Stimulated activated effector memory CD8-positive, alpha-beta T cell treated with anti-CD3 and anti-CD28 coated beads, Interleukin-12 subunit alpha, Interleukin-12 subunit beta, amount 100 ng/mL, for 72 hours (primary cell): ENCODE results near the gene PRDM4.

ENCODE experiments used
- ATAC-seq: fragments of 150-1000 bp; cut with Tn5 transposase; 2 replicates; pipeline ENCODE4 v1.10.0; 2021
- DNase-seq, 2 donors: peaks; one replicate each; pipeline ENCODE4 v3.0.0; 2021 to 2022; ENCODE audit warnings: low spot score in 2 of 2
- H3K27ac Mint-ChIP-seq: one replicate; pipeline ENCODE4 v1.8.0; 2022; ENCODE audit warnings: mild to moderate bottlenecking, mixed read lengths
- H3K36me3 Mint-ChIP-seq: one replicate; pipeline ENCODE4 v1.8.0; 2022; ENCODE audit warnings: mild to moderate bottlenecking, mixed read lengths
- H3K4me1 Mint-ChIP-seq: one replicate; pipeline ENCODE4 v1.8.0; 2022; ENCODE audit warnings: mixed read lengths
- H3K4me3 Mint-ChIP-seq: one replicate; pipeline ENCODE4 v1.8.0; 2022; ENCODE audit warnings: mild to moderate bottlenecking, mixed read lengths
- H3K9me3 Mint-ChIP-seq: one replicate; pipeline ENCODE4 v1.8.0; 2022; ENCODE audit warnings: mixed read lengths

Gene PRDM4, protein sequence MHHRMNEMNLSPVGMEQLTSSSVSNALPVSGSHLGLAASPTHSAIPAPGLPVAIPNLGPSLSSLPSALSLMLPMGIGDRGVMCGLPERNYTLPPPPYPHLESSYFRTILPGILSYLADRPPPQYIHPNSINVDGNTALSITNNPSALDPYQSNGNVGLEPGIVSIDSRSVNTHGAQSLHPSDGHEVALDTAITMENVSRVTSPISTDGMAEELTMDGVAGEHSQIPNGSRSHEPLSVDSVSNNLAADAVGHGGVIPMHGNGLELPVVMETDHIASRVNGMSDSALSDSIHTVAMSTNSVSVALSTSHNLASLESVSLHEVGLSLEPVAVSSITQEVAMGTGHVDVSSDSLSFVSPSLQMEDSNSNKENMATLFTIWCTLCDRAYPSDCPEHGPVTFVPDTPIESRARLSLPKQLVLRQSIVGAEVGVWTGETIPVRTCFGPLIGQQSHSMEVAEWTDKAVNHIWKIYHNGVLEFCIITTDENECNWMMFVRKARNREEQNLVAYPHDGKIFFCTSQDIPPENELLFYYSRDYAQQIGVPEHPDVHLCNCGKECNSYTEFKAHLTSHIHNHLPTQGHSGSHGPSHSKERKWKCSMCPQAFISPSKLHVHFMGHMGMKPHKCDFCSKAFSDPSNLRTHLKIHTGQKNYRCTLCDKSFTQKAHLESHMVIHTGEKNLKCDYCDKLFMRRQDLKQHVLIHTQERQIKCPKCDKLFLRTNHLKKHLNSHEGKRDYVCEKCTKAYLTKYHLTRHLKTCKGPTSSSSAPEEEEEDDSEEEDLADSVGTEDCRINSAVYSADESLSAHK

GRCh38 chr12:107760809-107761501 lies at the start of gene PRDM4:
TSS of gene PRDM4 (minus strand) at chr12:107761137. CDS start at chr12:107760515, 622 bp downstream.
- Mint-ChIP-seq H3K9me3 (peaks cover 3% of the 10 kb centered on the region), H3K27ac (peak within 1 kb of the TSS; percentile 87), H3K4me3 (peak within 1 kb of the TSS; percentile 84), H3K4me1 (peaks cover 14% of the 10 kb centered on the region), H3K36me3 (peaks cover 6% of the 10 kb centered on the region)
- ATAC-seq (peak; percentile 93), DNase-seq (peak; percentile 88 to 92)

GRCh38 chr12:107807471-107808150 lies 46.7 kb upstream of the PRDM4 start:
- Mint-ChIP-seq H3K36me3 (no peaks in the 10 kb centered on the region), H3K9me3 (no peaks in the 10 kb centered on the region), H3K27ac (no peak overlapping the region), H3K4me1 (no peaks in the 10 kb centered on the region), H3K4me3 (no peak overlapping the region)
- DNase-seq, result no peak
- peak; percentile 46 for ATAC-seq

- DNase-seq, result no peak
- no peaks in the 10 kb centered on the region for H3K36me3 Mint-ChIP-seq
- H3K4me1 Mint-ChIP-seq, result no peaks in the 10 kb centered on the region
- no peak overlapping the region for H3K4me3 Mint-ChIP-seq
- ATAC-seq, result peak; percentile 11
- H3K27ac Mint-ChIP-seq, result no peak overlapping the region
- H3K9me3 Mint-ChIP-seq, result no peaks in the 10 kb centered on the region
Observed at GRCh38 chr12:107805488-107806180, 44.7 kb upstream of the PRDM4 start.

DNA sequence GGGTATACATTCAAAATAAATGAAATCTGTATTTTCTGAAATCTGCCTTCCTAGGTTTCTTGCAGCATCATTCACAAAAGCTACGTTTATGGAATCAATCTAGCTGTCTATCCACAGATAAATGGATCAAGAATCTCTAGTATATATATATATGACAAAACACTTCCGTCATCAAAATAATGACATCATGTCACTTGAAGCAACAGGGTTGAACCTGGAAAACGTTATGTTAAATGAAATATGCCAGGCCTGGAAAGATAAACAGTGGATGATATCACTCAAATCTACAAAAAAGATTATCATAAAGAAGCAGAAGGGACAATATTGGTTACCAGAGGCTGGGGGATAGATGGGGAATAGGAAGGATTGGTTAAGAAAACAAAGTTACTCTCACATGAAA lies 42.2 kb upstream of the PRDM4 start:
- H3K4me3 Mint-ChIP-seq, result no peak overlapping the region
- no peak overlapping the region for H3K27ac Mint-ChIP-seq
- no peak for DNase-seq
- no peaks in the 10 kb centered on the region for H3K9me3 Mint-ChIP-seq
- H3K36me3 Mint-ChIP-seq, result no peaks in the 10 kb centered on the region
- H3K4me1 Mint-ChIP-seq, result no peaks in the 10 kb centered on the region
- ATAC-seq, result no peak

GRCh38 chr12:107801150-107801549 lies 40.2 kb upstream of the PRDM4 start:
- no peak for ATAC-seq
- Mint-ChIP-seq H3K4me1 (no peaks in the 10 kb centered on the region), H3K4me3 (no peak overlapping the region), H3K27ac (no peak overlapping the region), H3K9me3 (no peaks in the 10 kb centered on the region), H3K36me3 (no peaks in the 10 kb centered on the region)
- DNase-seq, result no peak

GRCh38 chr12:107798580-107798979 lies 37.6 kb upstream of the PRDM4 start:
- no peaks in the 10 kb centered on the region for H3K9me3 Mint-ChIP-seq
- ATAC-seq, result no peak
- H3K36me3 Mint-ChIP-seq, result no peaks in the 10 kb centered on the region

DNA sequence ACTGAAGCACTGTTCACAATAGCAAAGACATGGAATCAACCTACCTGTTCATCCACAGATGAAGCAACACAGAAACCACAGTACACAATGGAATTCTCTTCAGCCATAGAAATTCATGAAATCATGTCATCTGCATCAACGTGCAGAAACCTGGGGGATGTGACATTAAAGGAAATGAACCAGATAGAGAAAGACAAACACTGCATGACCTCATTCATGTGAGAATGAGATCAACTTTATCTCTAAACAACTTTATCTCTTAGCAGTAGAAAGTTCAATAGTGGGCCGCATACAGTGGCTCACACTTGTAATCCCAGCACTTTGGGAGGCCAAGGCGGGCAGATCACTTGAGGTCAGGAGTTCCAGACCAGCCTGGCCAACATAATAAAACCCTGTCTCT lies 33.5 kb upstream of the PRDM4 start:
- no peaks in the 10 kb centered on the region for H3K36me3 Mint-ChIP-seq
- H3K4me1 Mint-ChIP-seq, result no peaks in the 10 kb centered on the region
- H3K27ac Mint-ChIP-seq, result no peak overlapping the region
- ATAC-seq (no peak), DNase-seq (no peak)
- no peak overlapping the region for H3K4me3 Mint-ChIP-seq
- no peaks in the 10 kb centered on the region for H3K9me3 Mint-ChIP-seq

More at GRCh38 chr12:107798580-107798979, 37.6 kb upstream of the PRDM4 start:
- H3K27ac Mint-ChIP-seq, result no peak overlapping the region
- no peak for DNase-seq
- H3K4me1 Mint-ChIP-seq, result no peaks in the 10 kb centered on the region
- no peak overlapping the region for H3K4me3 Mint-ChIP-seq

DNA sequence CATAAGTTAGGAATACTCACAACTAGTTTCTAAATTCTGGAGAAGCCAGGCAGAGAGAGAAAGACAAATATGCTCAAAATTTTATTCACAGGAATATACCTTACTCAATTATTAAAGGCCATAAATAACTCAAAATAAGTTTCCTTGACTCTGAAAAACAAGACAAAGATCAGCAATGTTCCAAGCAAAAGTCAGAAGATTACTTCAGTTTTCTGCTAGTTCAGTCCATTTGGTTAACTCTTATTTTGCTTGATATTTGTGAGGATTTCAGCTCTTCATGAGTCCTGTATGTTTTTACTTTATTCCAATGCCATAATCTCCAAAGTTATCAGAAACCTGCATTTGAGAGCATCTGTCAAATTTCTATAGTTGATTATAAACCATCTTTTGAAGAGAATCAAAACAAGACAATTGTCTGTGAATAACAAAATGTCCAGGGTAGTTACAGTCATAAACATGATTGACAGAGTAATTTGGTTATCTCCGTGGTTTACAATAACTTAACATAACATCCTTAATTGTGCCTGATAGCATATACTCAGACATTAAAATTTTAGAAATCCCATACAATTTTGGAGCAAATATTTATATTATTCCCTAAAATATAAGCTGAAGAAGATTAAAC lies 30.6 kb upstream of the PRDM4 start:
- ATAC-seq, result no peak
- Mint-ChIP-seq H3K4me1 (no peaks in the 10 kb centered on the region), H3K9me3 (no peaks in the 10 kb centered on the region), H3K4me3 (no peak overlapping the region), H3K27ac (no peak overlapping the region), H3K36me3 (no peaks in the 10 kb centered on the region)
- DNase-seq, result no peak

- ATAC-seq (no peak), DNase-seq (no peak)
- no peaks in the 10 kb centered on the region for H3K4me1 Mint-ChIP-seq
- no peak overlapping the region for H3K4me3 Mint-ChIP-seq
- no peaks in the 10 kb centered on the region for H3K36me3 Mint-ChIP-seq
- no peak overlapping the region for H3K27ac Mint-ChIP-seq
- H3K9me3 Mint-ChIP-seq, result no peaks in the 10 kb centered on the region
Observed at GRCh38 chr12:107788690-107789458, 27.9 kb upstream of the PRDM4 start.

DNA sequence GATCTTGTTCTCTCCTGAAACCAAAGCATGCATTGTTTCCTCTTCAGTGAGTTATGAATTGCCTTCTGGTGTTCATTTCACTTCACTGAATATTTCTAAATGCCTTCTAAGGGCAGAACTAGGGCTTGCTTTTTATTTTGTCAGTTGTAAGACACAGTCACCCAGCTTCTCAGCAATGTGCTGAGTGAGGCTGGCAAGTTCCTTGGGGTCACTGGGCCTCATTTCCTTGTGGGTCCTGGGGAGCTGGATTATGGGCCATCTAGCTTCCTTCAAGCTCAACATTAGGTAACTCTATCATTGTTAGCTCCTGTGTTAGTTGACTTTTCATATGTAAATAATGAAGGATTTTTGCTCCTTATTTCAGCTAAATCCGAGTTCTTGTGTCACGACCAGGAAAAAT lies 27.3 kb upstream of the PRDM4 start:
- H3K36me3 Mint-ChIP-seq, result no peaks in the 10 kb centered on the region
- no peaks in the 10 kb centered on the region for H3K4me1 Mint-ChIP-seq
- ATAC-seq, result no peak
- H3K27ac Mint-ChIP-seq, result no peak overlapping the region
- no peak for DNase-seq
- no peaks in the 10 kb centered on the region for H3K9me3 Mint-ChIP-seq
- H3K4me3 Mint-ChIP-seq, result no peak overlapping the region

DNA sequence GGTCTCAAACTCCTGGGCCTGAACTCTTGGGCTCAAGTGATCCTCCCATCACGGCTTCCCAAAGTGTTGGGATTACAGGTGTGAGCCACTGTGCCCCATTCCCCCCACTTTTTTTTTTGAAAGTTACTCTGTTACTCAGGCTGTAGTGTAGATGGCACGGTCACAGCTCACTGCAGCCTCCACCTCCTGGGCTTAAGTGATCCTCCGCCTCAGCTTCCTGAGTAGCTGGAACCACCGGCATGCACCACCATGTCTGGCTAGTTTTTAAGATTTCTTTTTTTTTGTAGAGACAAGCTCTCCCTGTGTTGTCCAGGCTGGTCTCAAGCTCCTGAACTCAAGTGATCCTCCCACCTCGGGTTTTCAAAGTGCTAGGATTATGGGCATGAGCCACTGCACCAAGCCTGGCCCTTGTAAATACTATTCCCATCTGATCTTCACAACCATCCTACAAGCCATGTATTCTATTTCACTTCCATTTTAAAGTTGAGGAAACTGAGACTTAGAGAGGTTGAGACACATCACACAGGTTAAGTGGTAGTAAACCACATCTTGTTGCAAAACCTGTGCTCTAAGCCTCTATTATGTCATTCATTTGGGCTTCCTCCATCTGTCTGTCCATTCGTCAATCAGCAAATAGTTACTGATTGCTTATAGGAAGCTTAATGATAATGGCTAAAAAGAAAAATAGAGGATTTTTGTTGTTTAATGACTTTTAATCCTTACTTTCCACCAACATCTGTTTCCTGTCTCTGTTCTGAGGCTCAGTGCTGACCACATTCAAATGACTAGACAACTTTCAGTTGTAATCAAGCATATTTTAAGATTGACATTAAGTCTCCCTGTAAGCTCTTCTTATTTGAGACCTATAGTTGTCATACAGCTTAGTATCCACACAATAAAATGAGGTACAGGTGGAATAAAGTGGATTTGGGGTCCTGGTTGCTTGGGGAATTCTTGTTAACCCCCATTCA lies 22.8 kb upstream of the PRDM4 start:
- ATAC-seq, result no peak
- Mint-ChIP-seq H3K4me3 (no peak overlapping the region), H3K27ac (no peak overlapping the region), H3K4me1 (peaks cover 6% of the 10 kb centered on the region), H3K36me3 (no peaks in the 10 kb centered on the region), H3K9me3 (no peaks in the 10 kb centered on the region)
- no peak for DNase-seq

DNA sequence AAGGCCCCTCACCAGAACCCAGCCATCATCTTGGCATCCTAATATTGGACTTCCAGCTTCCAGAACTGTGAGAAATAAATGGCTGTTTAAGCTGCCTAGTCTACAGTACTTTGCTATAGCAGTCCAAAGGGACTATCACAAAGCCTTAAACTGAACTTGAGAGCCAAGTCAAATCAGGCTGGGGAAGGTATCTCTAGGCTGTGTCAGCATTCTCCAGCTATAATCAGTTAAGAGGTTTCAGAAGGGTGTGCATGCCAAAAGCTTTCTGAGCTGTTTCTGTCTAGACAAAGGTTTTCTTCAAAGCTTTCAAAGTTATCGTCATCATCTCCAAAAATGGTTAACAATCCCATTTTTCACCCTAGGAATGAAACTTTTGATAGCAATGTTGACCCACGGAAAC lies 21.1 kb upstream of the PRDM4 start:
- peaks cover 6% of the 10 kb centered on the region for H3K4me1 Mint-ChIP-seq
- DNase-seq (no peak), ATAC-seq (no peak)
- H3K9me3 Mint-ChIP-seq, result no peaks in the 10 kb centered on the region
- no peaks in the 10 kb centered on the region for H3K36me3 Mint-ChIP-seq
- H3K4me3 Mint-ChIP-seq, result no peak overlapping the region
- no peak overlapping the region for H3K27ac Mint-ChIP-seq

DNA sequence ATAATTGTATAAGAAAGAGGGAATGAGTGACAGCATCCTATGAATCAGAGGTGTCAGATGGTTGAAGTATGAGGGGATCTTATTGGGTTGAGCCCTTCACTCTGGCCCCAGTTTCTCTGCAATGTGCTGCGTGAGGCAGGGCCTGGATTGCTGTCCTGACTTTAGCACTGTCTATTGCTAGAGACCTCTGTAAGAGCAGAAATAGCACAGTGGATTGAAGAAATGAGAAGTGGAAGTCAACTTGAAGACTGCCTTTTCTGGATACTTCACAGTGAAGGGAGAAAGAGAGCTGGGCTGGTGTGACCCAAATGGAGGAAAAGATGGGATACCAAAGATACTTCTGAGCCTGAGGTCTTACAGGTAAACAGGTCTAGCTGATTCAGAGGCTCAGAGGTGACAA lies 19.4 kb upstream of the PRDM4 start:
- Mint-ChIP-seq H3K4me3 (no peak overlapping the region), H3K36me3 (no peaks in the 10 kb centered on the region), H3K4me1 (peaks cover 6% of the 10 kb centered on the region), H3K27ac (no peak overlapping the region), H3K9me3 (no peaks in the 10 kb centered on the region)
- ATAC-seq, result no peak
- DNase-seq, result no peak
